PC-3 (cell line): Measurements from ENCODE around the gene IPP.

Source experiments
- EZH2 ChIP-seq: fragments of 300-600 bp; sonication (generic); IDR thresholded peaks from one replicate; pipeline ENCODE4 v1.6.1; 2017; ENCODE audit warnings: antibody characterized with exemption, mild to moderate bottlenecking, low read length; ENCODE audit not compliant: unreplicated experiment
- EZH2phosphoT487 ChIP-seq: fragments of 300-600 bp; sonication (generic); IDR thresholded peaks from 2 replicates; pipeline ENCODE4 v1.6.1; 2018; ENCODE audit warnings: mild to moderate bottlenecking, antibody characterized with exemption, low read length, borderline replicate concordance
- TF ChIP-seq, protein P1 (sequence below): fragments of 300-600 bp; sonication (generic); conservative IDR thresholded peaks from 2 replicates; pipeline ENCODE4 v1.5.1; 2017; ENCODE audit warnings: antibody characterized with exemption, low read depth, mild to moderate bottlenecking, low read length

DNA sequence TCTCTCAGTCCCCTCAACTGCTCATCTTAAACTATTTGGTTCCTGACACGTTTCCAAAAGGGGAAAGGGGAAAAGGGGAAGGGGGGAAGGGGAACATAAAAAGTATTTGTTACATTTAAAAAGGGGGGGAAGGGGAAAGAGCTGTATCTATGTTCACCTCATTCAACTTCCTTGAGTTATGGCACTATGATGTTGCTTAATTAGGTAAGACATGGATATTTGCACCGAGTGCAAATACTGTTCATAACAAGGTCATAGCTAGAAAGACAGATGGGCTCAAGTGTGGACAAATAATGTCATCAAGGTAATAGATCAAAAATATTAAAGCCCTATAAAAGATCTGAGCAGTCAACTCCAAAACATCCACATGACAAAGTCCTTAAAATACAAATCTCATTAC is 90.1 kb downstream of the IPP start:
- no peak for TF ChIP-seq EZH2
- TF ChIP-seq, protein P1, sequence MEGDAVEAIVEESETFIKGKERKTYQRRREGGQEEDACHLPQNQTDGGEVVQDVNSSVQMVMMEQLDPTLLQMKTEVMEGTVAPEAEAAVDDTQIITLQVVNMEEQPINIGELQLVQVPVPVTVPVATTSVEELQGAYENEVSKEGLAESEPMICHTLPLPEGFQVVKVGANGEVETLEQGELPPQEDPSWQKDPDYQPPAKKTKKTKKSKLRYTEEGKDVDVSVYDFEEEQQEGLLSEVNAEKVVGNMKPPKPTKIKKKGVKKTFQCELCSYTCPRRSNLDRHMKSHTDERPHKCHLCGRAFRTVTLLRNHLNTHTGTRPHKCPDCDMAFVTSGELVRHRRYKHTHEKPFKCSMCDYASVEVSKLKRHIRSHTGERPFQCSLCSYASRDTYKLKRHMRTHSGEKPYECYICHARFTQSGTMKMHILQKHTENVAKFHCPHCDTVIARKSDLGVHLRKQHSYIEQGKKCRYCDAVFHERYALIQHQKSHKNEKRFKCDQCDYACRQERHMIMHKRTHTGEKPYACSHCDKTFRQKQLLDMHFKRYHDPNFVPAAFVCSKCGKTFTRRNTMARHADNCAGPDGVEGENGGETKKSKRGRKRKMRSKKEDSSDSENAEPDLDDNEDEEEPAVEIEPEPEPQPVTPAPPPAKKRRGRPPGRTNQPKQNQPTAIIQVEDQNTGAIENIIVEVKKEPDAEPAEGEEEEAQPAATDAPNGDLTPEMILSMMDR, result no peak
- TF ChIP-seq EZH2phosphoT487, result no peak
